Colon (tissue), 2 donors: Measurements from ENCODE around the gene RPS15.

ENCODE experiments used
- FAIRE-seq: peaks from 2 replicates; lab custom pipeline; 2012; peaks lifted over from hg19 to GRCh38; lab: Jason Lieb, UNC
- donor health status: control.
- donor health status: control.

RPS15 gene

DNA sequence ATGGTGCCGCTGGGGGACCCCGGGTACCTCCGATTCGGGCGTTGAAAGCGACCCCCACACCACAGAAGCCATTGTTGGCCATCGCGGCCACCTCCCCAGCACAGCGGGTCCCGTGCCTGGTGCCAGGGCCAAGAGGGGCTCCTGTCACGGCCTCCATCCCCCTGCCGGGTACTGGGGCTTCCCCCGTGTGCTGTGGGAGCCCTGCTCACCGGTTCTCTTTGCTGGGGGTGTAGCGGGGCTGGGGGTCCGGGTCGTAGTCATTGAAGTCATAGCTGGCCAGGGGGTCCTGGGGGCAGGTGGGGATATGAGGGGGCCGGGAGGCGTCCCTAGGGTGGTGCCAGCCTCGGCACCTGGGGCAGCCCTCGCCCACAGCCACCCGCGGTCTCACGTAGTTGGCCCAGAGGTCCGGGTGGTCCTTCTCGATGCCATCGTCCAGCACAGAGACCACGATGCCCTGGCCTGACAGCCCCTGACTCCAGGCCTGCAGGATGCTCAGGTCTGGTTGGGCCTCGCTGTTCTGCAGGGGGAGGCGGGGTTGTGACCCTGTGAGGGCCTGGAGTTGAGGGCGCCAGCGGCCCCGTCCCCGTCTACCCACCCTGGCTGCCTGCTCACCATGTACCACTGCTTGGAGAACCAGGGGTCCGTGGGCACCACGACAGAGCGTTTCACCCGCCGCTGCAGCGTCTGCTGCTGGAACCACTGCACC is 49.5 kb downstream of the RPS15 start:
- FAIRE-seq, result no peak

DNA sequence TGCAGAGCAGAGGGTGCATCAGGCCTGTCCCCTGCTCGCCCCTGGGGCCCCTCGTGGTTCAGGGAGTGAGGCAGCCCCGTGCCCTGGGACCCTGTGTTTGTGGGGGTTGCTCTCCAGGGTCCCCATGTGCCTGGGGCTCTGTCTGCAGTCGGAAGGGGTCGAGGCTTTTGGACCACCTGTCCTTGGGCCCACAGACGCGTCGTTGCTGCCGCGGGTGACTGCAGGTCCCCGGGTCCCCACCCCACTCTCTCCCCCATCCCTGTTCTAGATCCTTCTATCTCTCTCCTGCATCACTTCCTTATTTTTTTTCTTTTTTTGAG is 50.0 kb downstream of the RPS15 start:
- no peak for FAIRE-seq

DNA sequence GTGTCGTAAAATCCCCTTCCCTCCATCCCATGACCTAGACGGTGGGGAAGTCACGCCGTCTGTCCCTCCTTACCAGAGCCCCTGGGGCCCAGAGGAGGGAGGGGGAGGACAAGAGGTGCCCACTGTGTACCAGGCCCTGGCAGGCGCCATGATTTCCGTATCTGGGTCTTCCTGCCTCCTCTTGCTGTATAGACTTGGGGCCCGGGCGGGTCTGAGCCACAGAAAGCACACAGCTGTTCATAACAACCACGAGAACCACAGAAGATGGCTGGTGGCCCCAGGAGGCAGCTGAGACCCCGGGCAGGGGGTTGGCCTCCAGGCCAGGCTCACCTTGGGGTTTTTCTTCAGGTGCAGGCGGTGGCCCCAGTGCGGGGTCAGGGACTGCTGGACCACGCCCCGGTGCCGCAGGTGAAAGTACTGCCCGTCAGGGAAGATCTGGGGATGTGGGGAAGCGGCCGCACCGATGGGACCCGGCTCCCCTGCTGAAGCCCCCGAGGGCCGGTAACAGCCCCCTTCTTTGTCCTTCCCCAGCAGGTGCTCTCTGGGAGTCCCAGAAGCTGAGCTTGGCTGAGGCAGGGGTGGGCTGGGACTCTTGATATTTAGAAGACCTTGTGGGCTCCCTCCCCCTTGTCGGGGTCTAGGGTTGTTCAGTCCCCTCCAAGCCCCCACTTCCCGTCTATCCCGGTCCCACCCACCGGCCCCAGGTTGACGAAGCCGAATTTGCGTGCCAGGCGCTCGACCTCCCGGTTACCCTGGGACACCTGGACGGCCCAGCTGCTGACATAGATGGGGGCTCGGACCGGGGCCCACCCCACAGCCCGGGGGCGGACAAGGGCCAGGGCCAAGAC is 51.5 kb downstream of the RPS15 start:
- no peak for FAIRE-seq
